Stimulated activated CD4-positive, alpha-beta T cell treated with anti-CD3 and anti-CD28 coated beads, Interleukin-12 subunit alpha, Interleukin-12 subunit beta, amount 100 ng/mL, for 24 hours (primary cell): ENCODE data around the gene SURF4.
A peak's percentile ranks its signal among the peaks of the same experiment; 100 is the strongest.

Experiments
- DNase-seq, 2 experiments: peaks; one replicate each; pipeline ENCODE4 v3.0.0-alpha.2; 2020; ENCODE audit warnings: low read depth in 2 of 2

Gene SURF4

GRCh38 chr9:133375724-133376654 is at the start of gene SURF4, which contains the start of gene STKLD1:
Gene SURF4 (minus strand): TSS chr9:133376060. CDS start chr9:133375969, 91 bp downstream.
Gene STKLD1 (plus strand): TSS chr9:133376366. CDS start chr9:133376474, 108 bp downstream.
- peak; percentile 92 to 94 for DNase-seq

DNA sequence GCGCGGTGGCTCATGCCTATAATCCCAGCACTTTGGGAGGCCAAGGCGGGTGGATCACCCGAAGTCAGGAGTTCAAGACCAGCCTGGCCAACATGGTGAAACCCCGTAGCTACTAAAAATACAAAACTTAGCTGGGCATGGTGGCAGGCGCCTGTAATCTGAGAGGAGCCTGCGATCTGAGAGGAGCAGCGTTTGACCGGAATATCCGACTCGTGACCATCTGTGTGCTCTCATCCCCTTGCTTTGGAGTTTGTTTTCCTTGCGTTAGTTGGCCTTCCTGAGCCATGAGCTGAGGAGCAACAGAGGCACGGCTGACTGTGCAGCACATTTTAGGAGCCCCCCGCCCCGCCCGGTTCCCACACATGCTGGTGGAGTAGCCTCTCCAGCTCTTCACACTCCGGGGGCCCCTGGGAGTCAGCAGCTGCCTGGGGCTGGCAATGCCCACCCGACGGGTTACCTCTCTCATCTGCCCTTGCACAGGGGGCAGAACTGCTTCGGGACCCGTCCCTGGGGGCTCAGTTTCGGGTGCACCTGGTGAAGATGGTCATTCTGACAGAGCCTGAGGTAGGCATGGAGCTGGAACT is 49.3 kb upstream of the SURF4 start:
- no peak for DNase-seq

DNA sequence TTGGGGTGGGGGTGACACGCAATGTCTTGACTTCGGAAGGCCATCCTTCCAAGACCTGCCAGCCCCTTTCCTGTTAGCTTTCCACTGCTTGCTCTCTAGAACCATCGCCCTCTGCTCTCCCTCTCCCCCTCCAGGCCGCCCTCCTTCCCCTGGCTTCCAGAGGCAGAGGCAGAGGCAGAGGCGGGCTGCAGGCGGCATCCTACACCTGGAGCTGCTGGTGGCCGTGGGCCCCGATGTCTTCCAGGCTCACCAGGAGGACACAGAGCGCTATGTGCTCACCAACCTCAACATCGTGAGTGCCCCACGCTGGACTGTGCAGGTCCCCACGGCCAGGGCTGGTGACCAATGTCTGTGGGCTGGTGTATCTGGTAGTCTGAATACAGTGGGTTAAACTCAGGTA is 48.3 kb upstream of the SURF4 start:
- no peak for DNase-seq

GRCh38 chr9:133423216-133423615 is 47.4 kb upstream of the SURF4 start:
- no peak for DNase-seq

DNA sequence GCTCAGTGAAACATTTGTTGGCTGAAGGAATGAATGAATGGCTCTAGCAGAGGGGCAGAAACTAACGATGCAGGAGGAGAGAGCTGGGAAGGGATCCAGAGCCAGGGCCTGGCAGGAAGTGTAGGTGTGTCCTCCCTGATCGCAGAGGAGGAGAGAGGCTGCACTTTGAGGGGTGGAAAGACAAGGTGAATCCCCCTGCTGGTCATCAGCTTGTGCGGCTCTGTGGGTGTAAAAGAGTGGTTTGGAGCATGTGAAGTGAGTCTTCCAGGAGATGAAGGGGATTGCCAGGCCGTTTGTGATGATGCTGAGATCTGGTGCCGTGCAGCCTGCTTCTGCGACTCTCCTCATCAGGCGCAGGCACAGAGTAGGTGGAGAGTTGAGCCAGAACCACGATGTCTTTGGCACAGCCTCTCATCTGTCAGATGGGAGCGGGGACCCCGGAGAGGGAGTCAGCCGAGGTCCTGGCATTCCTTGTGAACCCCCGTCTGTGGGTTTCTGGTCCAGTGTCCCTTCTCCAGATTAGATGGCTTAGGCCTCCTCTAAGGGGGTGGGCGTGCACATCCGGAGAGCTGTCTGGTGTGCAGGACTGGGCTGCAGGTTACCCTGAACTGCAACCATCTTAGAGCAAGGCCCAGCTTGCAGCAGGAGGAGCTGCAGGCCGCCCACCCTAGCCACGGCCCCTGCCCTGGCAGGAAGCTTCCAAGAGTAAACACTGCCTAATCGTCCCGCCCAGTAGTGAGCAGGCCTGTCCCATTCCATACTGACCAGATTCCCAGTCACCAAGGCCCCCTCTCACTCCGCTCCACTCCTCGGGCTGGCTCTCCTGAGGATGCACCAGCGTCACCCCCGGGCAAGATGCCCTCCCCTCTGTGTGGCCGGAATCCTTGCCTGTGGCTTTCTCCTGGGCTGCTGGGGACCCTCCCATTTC is 46.0 kb upstream of the SURF4 start, which contains the start of gene ADAMTS13:
ADAMTS13 (plus strand) TSS at position 753 of the 928 bp plus-strand sequence; CDS start at position 830, 77 bp downstream.
- peak in 1 of 2 experiments; percentile 21 for DNase-seq

DNA sequence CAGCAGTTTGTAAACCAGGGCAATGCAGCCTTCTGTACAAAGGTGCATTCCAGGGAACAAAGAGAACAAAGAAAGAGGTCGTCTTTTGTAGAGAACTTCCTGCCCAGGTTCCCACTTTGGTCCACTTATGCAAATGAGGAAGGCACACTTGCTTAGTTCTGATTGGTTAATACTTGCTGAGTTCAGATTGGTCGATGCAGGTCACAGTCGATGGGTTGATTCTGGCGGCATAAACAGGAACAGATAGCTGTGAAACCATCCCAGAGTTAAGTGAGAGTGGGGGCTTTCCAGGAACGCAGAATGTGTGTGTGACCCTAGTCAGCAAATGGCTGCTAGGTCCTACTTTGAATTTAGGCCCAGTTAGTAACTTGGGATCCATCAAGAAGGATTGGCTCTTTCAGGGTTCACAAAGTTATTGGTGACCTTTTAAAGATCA is 44.5 kb upstream of the SURF4 start:
- no peak for DNase-seq

GRCh38 chr9:133419005-133419404 is 43.1 kb upstream of the SURF4 start:
- DNase-seq: no peak

GRCh38 chr9:133417541-133418461 is 41.9 kb upstream of the SURF4 start, which contains the start of gene REXO4:
Gene REXO4 (minus strand): TSS chr9:133418010. CDS start chr9:133417844, 166 bp downstream.
- DNase-seq: peak; percentile 83 to 87

GRCh38 chr9:133415170-133415569 is 39.3 kb upstream of the SURF4 start:
- DNase-seq: no peak

DNA sequence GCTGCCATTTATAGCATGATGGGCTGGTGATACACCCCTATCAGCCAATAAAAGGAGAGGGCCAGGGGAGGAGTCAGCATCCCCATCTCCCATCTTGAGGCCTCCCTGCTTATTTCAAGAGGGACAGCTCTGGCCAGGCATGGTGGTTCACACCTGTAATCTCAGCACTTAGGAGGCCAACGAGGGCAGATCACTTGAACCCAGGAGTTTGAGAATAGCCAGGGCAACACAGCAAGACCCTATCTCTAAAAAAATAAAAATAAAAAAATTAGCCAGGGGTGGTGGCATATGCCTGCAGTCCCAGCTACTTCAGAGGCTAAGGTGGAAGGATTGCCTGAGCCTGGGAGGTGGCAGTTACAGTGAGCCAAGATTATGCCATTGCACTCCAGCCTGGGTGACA is 32.2 kb upstream of the SURF4 start:
- no peak for DNase-seq

DNA sequence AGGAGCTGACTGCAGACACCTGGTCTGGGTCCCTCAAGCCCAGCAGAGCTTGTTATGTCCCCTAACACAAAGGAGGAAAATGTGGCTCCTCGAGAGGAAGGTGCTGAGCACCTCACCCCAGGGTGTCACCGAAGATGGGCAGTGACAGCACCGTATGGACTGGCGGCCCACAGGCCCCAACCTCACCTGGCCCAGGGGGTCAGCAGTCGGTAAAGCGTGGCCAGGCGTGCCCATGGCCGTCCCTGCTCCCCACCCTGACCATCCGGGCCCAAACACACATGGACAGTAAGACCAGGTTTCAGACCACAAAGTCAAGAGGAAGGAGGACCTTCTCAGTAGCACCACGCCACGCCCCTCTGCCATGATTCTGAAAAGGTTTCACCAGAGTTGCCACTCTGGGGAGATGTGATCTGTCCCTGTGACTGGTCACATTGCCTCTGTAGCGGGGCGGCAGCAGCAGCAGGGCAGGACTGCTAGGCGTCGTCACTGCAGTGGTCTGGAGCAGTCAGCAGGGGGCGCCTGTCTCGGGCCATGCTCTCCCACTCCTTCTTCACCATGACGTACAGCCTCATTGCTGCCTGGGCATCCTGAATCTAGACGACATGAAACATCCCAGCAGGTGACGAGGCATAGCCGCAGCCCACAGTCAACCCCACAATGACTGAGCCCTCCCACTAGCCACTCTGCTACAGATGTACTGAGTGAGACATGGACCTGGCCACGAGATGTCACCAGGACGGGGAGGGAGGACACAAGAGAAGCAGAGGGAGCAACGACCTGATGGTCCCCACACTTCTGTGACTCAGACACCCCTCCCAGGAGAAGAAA is 30.8 kb upstream of the SURF4 start:
- peak; percentile 65 to 76 for DNase-seq

- DNase-seq: no peak
Measured at GRCh38 chr9:133405508-133406438, 29.9 kb upstream of the SURF4 start.

DNA sequence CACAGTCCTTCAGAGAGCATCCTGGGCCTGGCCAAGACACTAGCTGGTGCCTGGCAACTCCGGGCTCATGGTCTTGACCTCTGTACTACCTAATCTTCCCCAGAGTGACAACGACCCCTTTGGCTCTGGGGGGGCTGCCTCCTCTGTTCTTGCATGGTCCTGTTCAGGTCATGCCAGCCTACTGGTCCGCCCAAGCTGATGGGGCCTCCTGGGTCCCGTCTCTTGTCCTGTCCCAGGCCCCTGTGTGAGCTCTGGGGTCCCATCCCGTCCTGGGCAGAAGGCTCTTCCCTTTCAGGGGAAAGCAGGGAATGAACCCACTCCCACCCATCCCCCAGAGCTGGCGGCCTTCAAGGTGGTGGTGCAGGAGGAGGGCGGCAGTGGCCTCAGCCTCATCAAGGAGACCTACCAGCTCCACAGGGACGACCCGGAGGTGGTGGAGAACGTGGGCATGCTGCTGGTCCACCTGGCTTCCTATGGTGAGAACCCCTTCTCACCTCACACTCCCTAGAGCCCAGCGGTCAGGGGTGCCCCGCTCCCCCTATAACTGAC is 28.7 kb upstream of the SURF4 start:
- no peak for DNase-seq

- DNase-seq: peak; percentile 28 to 32
Measured at GRCh38 chr9:133403766-133404453, 28.1 kb upstream of the SURF4 start.

DNA sequence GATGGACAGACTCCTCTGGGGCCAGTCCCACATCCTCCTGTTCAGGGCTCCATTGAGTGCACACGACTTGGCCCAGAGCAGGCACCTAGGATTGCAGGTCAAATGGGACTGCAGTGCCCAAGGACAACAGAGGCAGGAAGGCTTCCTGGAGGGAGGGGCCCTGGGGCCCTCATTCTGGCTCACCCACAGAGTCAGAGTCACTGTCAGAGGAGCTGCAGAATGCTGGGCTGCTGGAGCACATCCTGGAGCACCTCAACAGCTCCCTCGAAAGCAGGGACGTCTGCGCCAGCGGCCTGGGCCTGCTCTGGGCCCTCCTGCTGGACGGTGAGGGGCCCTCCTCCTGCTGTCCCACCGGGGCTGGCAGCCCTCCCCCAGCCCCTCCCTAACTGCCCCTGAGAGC is 26.8 kb upstream of the SURF4 start:
- DNase-seq: no peak

GRCh38 chr9:133401588-133401987 is 25.7 kb upstream of the SURF4 start:
- no peak for DNase-seq

GRCh38 chr9:133400292-133400691 is 24.4 kb upstream of the SURF4 start:
- DNase-seq: no peak

GRCh38 chr9:133397895-133398294 is 22.0 kb upstream of the SURF4 start:
- DNase-seq: no peak
